B cell (primary cell): ENCODE data around the gene ADAMTS16. TPM values are rescaled to one million over a fixed set of nuclear protein-coding genes. Genes with fewer than 3 reads are reported as not detected.

ENCODE experiments used
- ATAC-seq: fragments of 200-7000 bp; cut with Tn5 transposase; one replicate; pipeline ENCODE4 v1.10.0; 2021; ENCODE audit warnings: low read depth, mild to moderate bottlenecking, moderate number of reproducible peaks, moderate library complexity
- CTCF ChIA-PET: fragments of 350-600 bp; sonication (Branson Sonifier 250); formaldehyde crosslinking; loops from one replicate; lab custom pipeline; 2021; ENCODE audit warnings: antibody characterized with exemption, inconsistent platforms; lab: Charles Lee
- POLR2A ChIA-PET: fragments of 350-600 bp; sonication (Branson Sonifier 250); formaldehyde crosslinking; loops from one replicate; lab custom pipeline; 2021; ENCODE audit warnings: antibody characterized with exemption; lab: Charles Lee
- DNase-seq: peaks from one replicate; pipeline ENCODE4 v3.0.0; 2013
- H2AFZ ChIP-seq: 2 replicates; pipeline ENCODE4 v1.6.1; 2012; ENCODE audit warnings: mild to moderate bottlenecking, low read depth, low read length; ENCODE audit not compliant: insufficient read depth, poor library complexity, severe bottlenecking
- H3K27ac ChIP-seq, 2 donors: 1 replicate in 1 of 2; 2 replicates in 1 of 2; pipeline ENCODE4 v1.5.1; 2012 to 2013; ENCODE audit warnings: low read length in 2 of 2, mild to moderate bottlenecking in 2 of 2, moderate library complexity in 1 of 2
- H3K27me3 ChIP-seq, 4 experiments: fragments of 200-600 bp in 1 of 4; sonication (generic) in 1 of 4; replicated peaks in 1 of 4; 1 replicate in 2 of 4; 2 replicates in 2 of 4; pipeline versions ENCODE4 v1.6.1 to v1.7.0; 2013 to 2016; ENCODE audit warnings: low read length in 3 of 4, mild to moderate bottlenecking in 2 of 4, mixed read lengths in 1 of 4, moderate library complexity in 1 of 4; ENCODE audit not compliant: insufficient read depth in 4 of 4, control insufficient read depth in 3 of 4; ENCODE audit errors: control extremely low read depth in 1 of 4
- H3K36me3 ChIP-seq, 2 experiments: replicated peaks in 1 of 2; 1 replicate in 1 of 2; 2 replicates in 1 of 2; pipeline versions ENCODE4 v1.6.1 to v1.7.1; 2013; ENCODE audit warnings: low read length in 1 of 2; ENCODE audit not compliant: insufficient read depth in 2 of 2, control insufficient read depth in 1 of 2; ENCODE audit errors: control extremely low read depth in 1 of 2, extremely low read depth in 1 of 2
- H3K4me1 ChIP-seq, 2 donors: fragments of 200-600 bp in 1 of 2; sonication (generic) in 1 of 2; 1 replicate in 1 of 2; 2 replicates in 1 of 2; pipeline versions ENCODE4 v1.5.1 to v1.6.1; 2013 to 2017; ENCODE audit warnings: low read length in 2 of 2; ENCODE audit not compliant: control insufficient read depth in 2 of 2, insufficient read depth in 2 of 2
- H3K4me2 ChIP-seq: replicated peaks from 2 replicates; pipeline ENCODE3; 2012; ENCODE audit warnings: mild to moderate bottlenecking, low read depth, low read length; ENCODE audit not compliant: poor library complexity, severe bottlenecking
- H3K4me3 ChIP-seq, 5 experiments: fragments of 200-600 bp in 1 of 5; sonication (generic) in 1 of 5; 1 replicate in 3 of 5; 2 replicates in 2 of 5; pipeline versions ENCODE4 v1.5.1 to v1.7.0; 2011 to 2016; ENCODE audit warnings: low read length in 4 of 5, mild to moderate bottlenecking in 4 of 5, low read depth in 2 of 5, control low read depth in 1 of 5, moderate library complexity in 1 of 5; ENCODE audit not compliant: insufficient read depth in 1 of 5; ENCODE audit errors: control extremely low read depth in 1 of 5, extremely low read depth in 1 of 5
- H3K79me2 ChIP-seq: fragments of 200-600 bp; sonication (generic); one replicate; pipeline ENCODE4 v1.6.0; 2016; ENCODE audit warnings: low read length; ENCODE audit not compliant: control insufficient read depth, insufficient read depth
- H3K9ac ChIP-seq: fragments of 200-600 bp; sonication (generic); 2 replicates; pipeline ENCODE4 v1.6.1; 2017; ENCODE audit warnings: mild to moderate bottlenecking, low read length, moderate library complexity
- H3K9me3 ChIP-seq, 3 donors: one replicate each; pipeline versions ENCODE4 v1.6.1 to v1.7.1; 2013; ENCODE audit warnings: low read length in 2 of 3; ENCODE audit not compliant: control insufficient read depth in 2 of 3, insufficient read depth in 1 of 3; ENCODE audit errors: control extremely low read depth in 1 of 3
- H4K20me1 ChIP-seq: 2 replicates; pipeline ENCODE4 v1.6.0; 2012; ENCODE audit warnings: mild to moderate bottlenecking, low read length; ENCODE audit not compliant: insufficient read depth, control insufficient read depth, poor library complexity, severe bottlenecking
- H3K27ac Mint-ChIP-seq: one replicate; pipeline ENCODE4 v1.8.0; 2021; ENCODE audit warnings: mixed read lengths
- H3K27me3 Mint-ChIP-seq: one replicate; pipeline ENCODE4 v1.8.0; 2021; ENCODE audit warnings: mixed read lengths
- H3K4me1 Mint-ChIP-seq: one replicate; pipeline ENCODE4 v1.8.0; 2021; ENCODE audit warnings: mixed read lengths
- H3K4me3 Mint-ChIP-seq: one replicate; pipeline ENCODE4 v1.8.0; 2021; ENCODE audit warnings: mixed read lengths
- H3K9me3 Mint-ChIP-seq: one replicate; pipeline ENCODE4 v1.8.0; 2022; ENCODE audit warnings: mixed read lengths; ENCODE audit not compliant: insufficient read depth
- EZH2 ChIP-seq: IDR thresholded peaks from 2 replicates; pipeline ENCODE4 v1.6.1; 2012; ENCODE audit warnings: borderline replicate concordance, low read depth, mild to moderate bottlenecking, moderate library complexity, low read length; ENCODE audit not compliant: insufficient read depth, poor library complexity, severe bottlenecking
- WGBS: methylation state at CpG from one replicate; pipeline ENCODE4 v1.1.5; 2013; ENCODE audit warnings: missing lambda C conversion rate; ENCODE audit not compliant: insufficient coverage; 5-methylcytosine and 5-hydroxymethylcytosine counted together
- intact Hi-C: fragments of 100-400 bp; cut with micrococcal nuclease; formaldehyde crosslinking; loops from one replicate; pipeline ENCODE4 v1.10.0; 2022
- polyA minus RNA-seq: library from RNA; depleted of rRNA, polyadenylated mRNA; stranded (reverse); fragments of >200 nt; gene quantifications from 2 replicates; pipeline ENCODE4 v1.2.3, GENCODE V29; 2012
- polyA plus RNA-seq: library from polyadenylated mRNA; depleted of rRNA; stranded (reverse); fragments of >200 nt; gene quantifications from 2 replicates; pipeline ENCODE4 v1.2.3, GENCODE V29; 2012
- total RNA-seq, 2 donors: library from RNA; stranded (reverse); fragments of 120-200 nt in 1 of 2; gene quantifications; 1 replicate in 1 of 2; 2 replicates in 1 of 2; pipeline versions ENCODE4 v1.2.3 to v1.2.4, GENCODE V29; 2013 to 2022
- TF ChIP-seq, protein P1 (sequence below): fragments of 200-600 bp; IDR thresholded peaks from one replicate; pipeline ENCODE4 v1.8.0; 2022; ENCODE audit warnings: antibody characterized with exemption, mild to moderate bottlenecking

Gene ADAMTS16, protein sequence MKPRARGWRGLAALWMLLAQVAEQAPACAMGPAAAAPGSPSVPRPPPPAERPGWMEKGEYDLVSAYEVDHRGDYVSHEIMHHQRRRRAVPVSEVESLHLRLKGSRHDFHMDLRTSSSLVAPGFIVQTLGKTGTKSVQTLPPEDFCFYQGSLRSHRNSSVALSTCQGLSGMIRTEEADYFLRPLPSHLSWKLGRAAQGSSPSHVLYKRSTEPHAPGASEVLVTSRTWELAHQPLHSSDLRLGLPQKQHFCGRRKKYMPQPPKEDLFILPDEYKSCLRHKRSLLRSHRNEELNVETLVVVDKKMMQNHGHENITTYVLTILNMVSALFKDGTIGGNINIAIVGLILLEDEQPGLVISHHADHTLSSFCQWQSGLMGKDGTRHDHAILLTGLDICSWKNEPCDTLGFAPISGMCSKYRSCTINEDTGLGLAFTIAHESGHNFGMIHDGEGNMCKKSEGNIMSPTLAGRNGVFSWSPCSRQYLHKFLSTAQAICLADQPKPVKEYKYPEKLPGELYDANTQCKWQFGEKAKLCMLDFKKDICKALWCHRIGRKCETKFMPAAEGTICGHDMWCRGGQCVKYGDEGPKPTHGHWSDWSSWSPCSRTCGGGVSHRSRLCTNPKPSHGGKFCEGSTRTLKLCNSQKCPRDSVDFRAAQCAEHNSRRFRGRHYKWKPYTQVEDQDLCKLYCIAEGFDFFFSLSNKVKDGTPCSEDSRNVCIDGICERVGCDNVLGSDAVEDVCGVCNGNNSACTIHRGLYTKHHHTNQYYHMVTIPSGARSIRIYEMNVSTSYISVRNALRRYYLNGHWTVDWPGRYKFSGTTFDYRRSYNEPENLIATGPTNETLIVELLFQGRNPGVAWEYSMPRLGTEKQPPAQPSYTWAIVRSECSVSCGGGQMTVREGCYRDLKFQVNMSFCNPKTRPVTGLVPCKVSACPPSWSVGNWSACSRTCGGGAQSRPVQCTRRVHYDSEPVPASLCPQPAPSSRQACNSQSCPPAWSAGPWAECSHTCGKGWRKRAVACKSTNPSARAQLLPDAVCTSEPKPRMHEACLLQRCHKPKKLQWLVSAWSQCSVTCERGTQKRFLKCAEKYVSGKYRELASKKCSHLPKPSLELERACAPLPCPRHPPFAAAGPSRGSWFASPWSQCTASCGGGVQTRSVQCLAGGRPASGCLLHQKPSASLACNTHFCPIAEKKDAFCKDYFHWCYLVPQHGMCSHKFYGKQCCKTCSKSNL
- total RNA-seq (not detected in 2 replicates), polyA plus RNA-seq (not detected in 2 replicates), polyA minus RNA-seq (not detected in 2 replicates)
- total RNA-seq (2013) = 0.21 TPM

DNA sequence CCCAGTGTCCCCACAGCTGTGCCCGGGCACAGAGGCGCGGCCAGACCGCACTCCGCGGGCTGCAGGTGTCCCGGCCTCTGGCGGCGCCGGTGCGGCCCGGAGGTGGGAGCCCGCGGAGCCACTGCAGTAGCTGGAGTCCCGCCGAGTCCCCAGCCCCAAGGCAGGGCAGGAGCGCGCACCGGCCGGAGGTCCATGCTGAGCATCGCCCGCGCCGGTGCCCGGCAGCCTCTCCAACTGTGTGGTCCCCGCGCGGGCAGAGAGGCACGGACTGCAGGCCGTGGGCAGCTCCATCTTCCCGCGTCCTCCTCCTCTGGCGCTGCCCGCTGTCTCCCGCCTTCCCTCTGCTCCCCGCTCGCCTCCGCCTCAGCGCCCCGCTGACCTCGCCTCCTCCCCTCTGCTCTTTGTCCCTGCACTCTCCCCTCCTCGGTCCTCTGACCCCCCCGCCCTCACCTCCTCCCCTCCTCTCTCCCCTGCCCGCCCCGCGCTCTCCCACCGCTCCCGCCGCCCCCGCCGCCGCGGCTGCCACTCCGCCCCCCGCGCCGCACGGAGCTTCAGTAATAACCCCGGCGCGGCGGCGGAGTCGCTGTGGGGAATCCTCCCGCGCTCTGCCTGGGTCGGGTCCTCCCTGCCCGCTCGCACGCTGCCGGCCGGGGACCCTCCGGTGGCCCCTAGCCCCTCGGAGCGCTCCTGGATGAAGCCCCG is at the start of gene ADAMTS16:
TSS of gene ADAMTS16 (plus strand) at position 554 of the 702 bp plus-strand sequence. CDS start at position 692, 138 bp downstream.
- Histone ChIP-seq H3K27ac (no peak within 1 kb of the TSS), H3K79me2 (no peaks in the 10 kb centered on the region), H3K9me3 (peaks cover 0 to 4% (median 0%) of the 10 kb centered on the region in 3 donors), H3K36me3 (no peaks in the 10 kb centered on the region), H3K4me2 (no peak within 1 kb of the TSS), H3K4me1 (peaks cover 0 to 3% of the 10 kb centered on the region in 2 donors), H4K20me1 (no peaks in the 10 kb centered on the region), H3K9ac (no peak within 1 kb of the TSS), H3K4me3 (no peak within 1 kb of the TSS), H2AFZ (peak within 1 kb of the TSS; percentile 14), H3K27me3 (peaks cover 0 to 17% (median 11%) of the 10 kb centered on the region in 4 experiments)
- ChIA-PET CTCF (interaction anchor here (1.2 to 3.2 kb wide), 2 partner anchors 279 to 282 kb away, joined by 7 to 15 read pairs; partner anchors contain the start of gene ICE1), POLR2A (no interaction called here)
- intact Hi-C loops = loop anchor here (10.0 kb wide), 1 partner anchor 355 kb away; no protein-coding TSS in a partner anchor
- TF ChIP-seq, protein P1, sequence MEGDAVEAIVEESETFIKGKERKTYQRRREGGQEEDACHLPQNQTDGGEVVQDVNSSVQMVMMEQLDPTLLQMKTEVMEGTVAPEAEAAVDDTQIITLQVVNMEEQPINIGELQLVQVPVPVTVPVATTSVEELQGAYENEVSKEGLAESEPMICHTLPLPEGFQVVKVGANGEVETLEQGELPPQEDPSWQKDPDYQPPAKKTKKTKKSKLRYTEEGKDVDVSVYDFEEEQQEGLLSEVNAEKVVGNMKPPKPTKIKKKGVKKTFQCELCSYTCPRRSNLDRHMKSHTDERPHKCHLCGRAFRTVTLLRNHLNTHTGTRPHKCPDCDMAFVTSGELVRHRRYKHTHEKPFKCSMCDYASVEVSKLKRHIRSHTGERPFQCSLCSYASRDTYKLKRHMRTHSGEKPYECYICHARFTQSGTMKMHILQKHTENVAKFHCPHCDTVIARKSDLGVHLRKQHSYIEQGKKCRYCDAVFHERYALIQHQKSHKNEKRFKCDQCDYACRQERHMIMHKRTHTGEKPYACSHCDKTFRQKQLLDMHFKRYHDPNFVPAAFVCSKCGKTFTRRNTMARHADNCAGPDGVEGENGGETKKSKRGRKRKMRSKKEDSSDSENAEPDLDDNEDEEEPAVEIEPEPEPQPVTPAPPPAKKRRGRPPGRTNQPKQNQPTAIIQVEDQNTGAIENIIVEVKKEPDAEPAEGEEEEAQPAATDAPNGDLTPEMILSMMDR = no peak
- TF ChIP-seq EZH2 = no peak
- DNase-seq (no peak), ATAC-seq (no peak)
- Mint-ChIP-seq H3K9me3 (no peaks in the 10 kb centered on the region), H3K27me3 (peaks cover 23% of the 10 kb centered on the region), H3K27ac (no peak within 1 kb of the TSS), H3K4me1 (peaks cover 3% of the 10 kb centered on the region), H3K4me3 (no peak within 1 kb of the TSS)
- whole genome bisulfite sequencing = 7% methylated on average over 71 of the region's 76 CpGs
